H1 (cell line): Measurements from ENCODE around the gene CCDC141. TPM values are rescaled to one million over a fixed set of nuclear protein-coding genes. Genes with fewer than 3 reads are reported as not detected.

Experiments
- CTCF ChIA-PET: fragments of 300-600 bp; sonication (Branson Sonifier 250); formaldehyde crosslinking; loops from one replicate; lab custom pipeline; 2021; ENCODE audit not compliant: partially characterized antibody; lab: Charles Lee
- POLR2A ChIA-PET: fragments of 300-600 bp; sonication (Branson Sonifier 250); formaldehyde crosslinking; loops from one replicate; lab custom pipeline; 2021; ENCODE audit warnings: inconsistent platforms; ENCODE audit not compliant: partially characterized antibody; lab: Charles Lee
- DNase-seq, 2 experiments: peaks; one replicate each; pipeline versions ENCODE4 v3.0.0 to v3.0.0-alpha.2; 2010 to 2022; ENCODE audit warnings: low spot score in 2 of 2, low read depth in 1 of 2, mixed read lengths in 1 of 2
- FAIRE-seq: peaks from 2 replicates; lab custom pipeline; 2011; peaks lifted over from hg19 to GRCh38; lab: Jason Lieb, UNC
- H2AFZ ChIP-seq: 2 replicates; pipeline ENCODE4 v1.8.1; 2012; ENCODE audit warnings: low read length, inconsistent platforms
- H2AK5ac ChIP-seq: 2 replicates; pipeline ENCODE4 v1.6.1; 2013; ENCODE audit warnings: low read depth, low read length
- H2BK120ac ChIP-seq: replicated peaks from 2 replicates; pipeline ENCODE3; 2013; ENCODE audit warnings: low read depth, low read length, inconsistent platforms
- H2BK12ac ChIP-seq: 2 replicates; pipeline ENCODE4 v1.6.1; 2013; ENCODE audit warnings: low read depth, low read length
- H2BK15ac ChIP-seq: 2 replicates; pipeline ENCODE4 v1.6.1; 2013; ENCODE audit warnings: low read length
- H2BK20ac ChIP-seq: 2 replicates; pipeline ENCODE4 v1.6.1; 2013; ENCODE audit warnings: low read length
- H2BK5ac ChIP-seq: 2 replicates; pipeline ENCODE4 v1.6.1; 2013; ENCODE audit warnings: low read depth, low read length
- H3K14ac ChIP-seq: 2 replicates; pipeline ENCODE4 v1.6.1; 2013; ENCODE audit warnings: inconsistent platforms; ENCODE audit not compliant: insufficient read length
- H3K18ac ChIP-seq: 2 replicates; pipeline ENCODE4 v1.6.1; 2013; ENCODE audit warnings: low read length; ENCODE audit errors: extremely low read depth
- H3K23ac ChIP-seq: 2 replicates; pipeline ENCODE4 v1.6.1; 2013; ENCODE audit warnings: inconsistent platforms; ENCODE audit not compliant: insufficient read length
- H3K23me2 ChIP-seq: 2 replicates; pipeline ENCODE4 v1.6.1; 2013; ENCODE audit warnings: low read depth, low read length
- H3K27ac ChIP-seq: 2 replicates; pipeline ENCODE4 v1.6.1; 2011; ENCODE audit warnings: low read depth, low read length, inconsistent platforms
- H3K27me3 ChIP-seq, 4 experiments: replicated peaks in 1 of 4; 1 replicate in 1 of 4; 2 replicates in 3 of 4; pipeline versions ENCODE4 v1.6.1 to v1.8.1; 2011 to 2013; ENCODE audit warnings: low read length in 3 of 4, mild to moderate bottlenecking in 3 of 4, inconsistent platforms in 2 of 4, mixed read lengths in 2 of 4, moderate library complexity in 1 of 4; ENCODE audit not compliant: control insufficient read depth in 3 of 4, insufficient read depth in 3 of 4; ENCODE audit errors: extremely low read depth in 1 of 4
- H3K36me3 ChIP-seq, 4 experiments: 2 replicates each; pipeline versions ENCODE4 v1.6.1 to v1.8.1; 2011 to 2013; ENCODE audit warnings: mild to moderate bottlenecking in 4 of 4, low read length in 3 of 4, moderate library complexity in 2 of 4, control low read depth in 1 of 4, inconsistent platforms in 1 of 4; ENCODE audit not compliant: insufficient read depth in 4 of 4, control insufficient read depth in 2 of 4
- H3K4ac ChIP-seq: replicated peaks from 2 replicates; pipeline ENCODE3; 2013; ENCODE audit warnings: low read length, low read depth, mixed read lengths, inconsistent platforms; ENCODE audit not compliant: insufficient read length
- H3K4me1 ChIP-seq, 4 experiments: replicated peaks in 1 of 4; 1 replicate in 1 of 4; 2 replicates in 3 of 4; pipeline versions ENCODE4 v1.6.1 to v1.8.1; 2011 to 2013; ENCODE audit warnings: low read length in 3 of 4, inconsistent platforms in 2 of 4, mixed read lengths in 1 of 4; ENCODE audit not compliant: insufficient read depth in 4 of 4, control insufficient read depth in 3 of 4
- H3K4me2 ChIP-seq, 2 experiments: 2 replicates each; pipeline versions ENCODE4 v1.6.1 to v1.8.1; 2011 to 2013; ENCODE audit warnings: low read depth in 2 of 2, low read length in 2 of 2, control low read depth in 1 of 2, inconsistent platforms in 1 of 2, mild to moderate bottlenecking in 1 of 2; ENCODE audit not compliant: insufficient read depth in 1 of 2
- H3K4me3 ChIP-seq, 4 experiments: fragments of 200-600, 300-600 bp in 1 of 4; sonication (generic), shearing (Covaris generic), sonication (Bioruptor Twin) in 1 of 4; 2 replicates each; pipeline versions ENCODE4 v1.5.1 to v1.8.1; 2011 to 2016; ENCODE audit warnings: low read length in 4 of 4, low read depth in 3 of 4, control low read depth in 2 of 4, inconsistent platforms in 2 of 4, mild to moderate bottlenecking in 2 of 4, mixed read lengths in 1 of 4, moderate library complexity in 1 of 4; ENCODE audit not compliant: insufficient read depth in 2 of 4; ENCODE audit errors: extremely low read depth in 1 of 4
- H3K56ac ChIP-seq: replicated peaks from 2 replicates; pipeline ENCODE3; 2013; ENCODE audit warnings: low read depth, mild to moderate bottlenecking, mixed read lengths, low read length, inconsistent platforms; ENCODE audit not compliant: insufficient read length
- H3K79me1 ChIP-seq: 2 replicates; pipeline ENCODE4 v1.6.1; 2013; ENCODE audit warnings: low read depth, low read length, control low read depth
- H3K79me2 ChIP-seq, 2 experiments: 2 replicates each; pipeline versions ENCODE4 v1.6.1 to v1.8.1; 2012 to 2013; ENCODE audit warnings: low read length in 2 of 2, mild to moderate bottlenecking in 2 of 2, inconsistent platforms in 1 of 2; ENCODE audit not compliant: insufficient read depth in 2 of 2, control insufficient read depth in 1 of 2
- H3K9ac ChIP-seq, 4 experiments: replicated peaks in 1 of 4; 1 replicate in 1 of 4; 2 replicates in 3 of 4; pipeline versions ENCODE4 v1.6.1 to v1.8.1; 2011 to 2013; ENCODE audit warnings: low read depth in 3 of 4, low read length in 3 of 4, control low read depth in 2 of 4, mild to moderate bottlenecking in 2 of 4, moderate library complexity in 2 of 4, inconsistent platforms in 1 of 4; ENCODE audit errors: extremely low read depth in 1 of 4
- H3K9me3 ChIP-seq, 2 experiments: 2 replicates each; pipeline versions ENCODE4 v1.6.1 to v1.8.1; 2012 to 2013; ENCODE audit warnings: mild to moderate bottlenecking in 2 of 2, moderate library complexity in 2 of 2, control low read depth in 1 of 2, inconsistent platforms in 1 of 2, low read depth in 1 of 2, low read length in 1 of 2, mixed read lengths in 1 of 2; ENCODE audit not compliant: insufficient read depth in 2 of 2
- H4K20me1 ChIP-seq, 2 experiments: replicated peaks in 1 of 2; 2 replicates each; pipeline versions ENCODE3 to v1.8.1; 2011 to 2013; ENCODE audit warnings: inconsistent platforms in 2 of 2, low read length in 2 of 2, mild to moderate bottlenecking in 1 of 2; ENCODE audit not compliant: insufficient read depth in 2 of 2, control insufficient read depth in 1 of 2
- H4K5ac ChIP-seq: 2 replicates; pipeline ENCODE4 v1.6.1; 2013; ENCODE audit warnings: low read length, low read depth, mixed read lengths, inconsistent platforms; ENCODE audit not compliant: insufficient read length
- H4K8ac ChIP-seq: 2 replicates; pipeline ENCODE4 v1.8.0; 2013; ENCODE audit warnings: mild to moderate bottlenecking, moderate library complexity, low read length, inconsistent platforms; ENCODE audit not compliant: insufficient read depth; ENCODE audit errors: extremely low read depth
- H4K91ac ChIP-seq: replicated peaks from 2 replicates; pipeline ENCODE3; 2013; ENCODE audit warnings: low read length, mixed read lengths, inconsistent platforms; ENCODE audit not compliant: insufficient read length
- EZH2 ChIP-seq: fragments of 200-600 bp; sonication (generic); IDR thresholded peaks from 2 replicates; pipeline ENCODE4 v1.7.1; 2012; ENCODE audit warnings: low read depth, mild to moderate bottlenecking, moderate library complexity, low read length, inconsistent platforms; ENCODE audit not compliant: severe bottlenecking
- HDAC2 ChIP-seq, 2 experiments: fragments of 300-600 bp in 1 of 2; sonication (generic) in 1 of 2; IDR thresholded peaks; 2 replicates each; pipeline ENCODE4 v1.6.1; 2011 to 2012; ENCODE audit warnings: low read depth in 2 of 2, low read length in 2 of 2, mild to moderate bottlenecking in 2 of 2, moderate library complexity in 2 of 2, borderline replicate concordance in 1 of 2, inconsistent platforms in 1 of 2
- KDM4A ChIP-seq: IDR thresholded peaks from one replicate; pipeline ENCODE4 v1.7.1; 2012; ENCODE audit warnings: low read depth, mild to moderate bottlenecking, moderate library complexity, low read length, inconsistent platforms; ENCODE audit not compliant: severe bottlenecking
- NRF1 ChIP-seq: IDR thresholded peaks from 2 replicates; pipeline ENCODE4 v1.6.1; 2011; ENCODE audit warnings: mild to moderate bottlenecking, low read depth, low read length, improper control_type of control experiment
- POLR2AphosphoS5 ChIP-seq: IDR thresholded peaks from 2 replicates; pipeline ENCODE4 v1.6.1; 2011; ENCODE audit warnings: low read depth, low read length
- RBBP5 ChIP-seq: IDR thresholded peaks from 2 replicates; pipeline ENCODE4 v1.7.1; 2012; ENCODE audit warnings: low read depth, mild to moderate bottlenecking, inconsistent platforms, low read length, moderate library complexity, borderline replicate concordance
- TAF1 ChIP-seq: IDR thresholded peaks from 2 replicates; pipeline ENCODE4 v1.6.1; 2011; ENCODE audit warnings: mild to moderate bottlenecking, low read depth, low read length
- WGBS, 2 experiments: shearing (Covaris generic) in 1 of 2; methylation state at CpG; one replicate each; pipeline versions ENCODE4 v1.1.6 to v1.1.7; 2013 to 2015; ENCODE audit warnings: low lambda C conversion rate in 2 of 2, mixed read lengths in 2 of 2, inconsistent platforms in 1 of 2, low coverage in 1 of 2, missing lambda C conversion rate in 1 of 2; ENCODE audit not compliant: insufficient replicate concordance in 2 of 2, insufficient coverage in 1 of 2, insufficient read length in 1 of 2; ENCODE audit errors: extremely low coverage in 1 of 2, missing lambda C conversion rate in 1 of 2; 5-methylcytosine and 5-hydroxymethylcytosine counted together
- polyA plus RNA-seq, 7 experiments: library from polyadenylated mRNA; depleted of rRNA in 3 of 7; stranded (reverse) in 5 of 7; unstranded in 2 of 7; fragments of >200 nt in 5 of 7; fragments of 200-250 nt in 2 of 7; gene quantifications; 1 replicate in 5 of 7; 2 replicates in 1 of 7; 4 replicates in 1 of 7; pipeline versions ENCODE4 v1.2.1 to v1.2.3, GENCODE V29; 2011 to 2013; ENCODE audit warnings: missing spikeins in 2 of 7, mixed read lengths in 2 of 7
- total RNA-seq: library from RNA; stranded (reverse); fragmentation: NEBNext Ultra II Directional; extraction: Animal tissue kit (Norgen Biotek cat#: 25700); gene quantifications from 2 replicates; pipeline ENCODE4 v1.2.1, GENCODE V29; 2021

CCDC141 gene
- total and polyA plus RNA-seq, 2 of the 8 experiments (the other 6 are each of a cell fraction or from before 2014, with no cell fraction given): 0.56 to 21.6 TPM

DNA sequence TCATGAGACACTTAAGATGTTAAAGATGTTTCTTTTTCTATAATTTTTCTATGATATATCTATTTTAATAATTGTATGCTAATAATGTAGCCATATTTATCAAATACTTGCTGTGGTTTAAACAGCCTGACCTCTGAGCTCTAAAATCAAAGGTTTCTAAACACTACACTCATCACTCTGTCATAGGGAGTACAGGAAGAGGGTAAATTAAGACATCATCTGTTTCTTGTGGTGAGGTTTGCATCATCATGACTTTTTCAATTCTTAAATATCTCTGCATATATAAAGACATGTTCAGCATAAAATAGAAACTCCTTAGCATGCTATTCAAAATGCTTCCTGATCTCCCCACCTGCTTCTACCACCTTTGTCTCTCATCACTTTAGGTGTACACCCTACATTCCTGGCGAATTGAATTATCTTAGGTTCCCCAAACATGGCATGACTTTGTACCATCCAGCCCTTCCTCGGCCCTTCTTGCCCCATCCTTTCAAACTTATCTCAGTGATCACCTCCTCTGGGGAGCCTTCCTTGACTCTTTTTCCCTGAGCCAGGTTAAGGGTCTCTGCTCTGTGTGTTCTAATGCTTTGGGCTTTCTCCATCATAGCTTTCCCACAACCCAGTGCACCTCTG lies 137.4 kb downstream of the CCDC141 start:
- no peaks in the 10 kb centered on the region for H3K79me1 ChIP-seq
- H3K4me1 ChIP-seq: no peaks in the 10 kb centered on the region
- no peak overlapping the region for H2AK5ac ChIP-seq
- no peak overlapping the region for H3K23ac ChIP-seq
- no peak overlapping the region for H2BK15ac ChIP-seq
- no peaks in the 10 kb centered on the region for H3K9me3 ChIP-seq
- no peak overlapping the region for H3K56ac ChIP-seq
- H3K79me2 ChIP-seq: no peaks in the 10 kb centered on the region
- H4K5ac ChIP-seq: no peak overlapping the region
- no peak overlapping the region for H2BK120ac ChIP-seq
- 91% methylated on average over 2 of the region's 2 CpGs; no CpG with 5 or more reads in 1 of the 2 experiments for WGBS, 2 experiments
- CTCF ChIA-PET: interaction anchor here (0.7 to 4.0 kb wide), 11 partner anchors 8 to 165 kb away, joined by 3 to 17 read pairs (median 6); no protein-coding TSS in a partner anchor
- H3K4me2 ChIP-seq: no peak overlapping the region
- H2BK12ac ChIP-seq: no peak overlapping the region
- no peak overlapping the region for H2AFZ ChIP-seq
- H3K27me3 ChIP-seq: peaks cover 0 to 1% (median 0%) of the 10 kb centered on the region in 4 experiments; a peak in 1 of 7 replicates
- H4K91ac ChIP-seq: no peak overlapping the region
- H3K9ac ChIP-seq: no peak overlapping the region
- no peak for DNase-seq
- no peaks in the 10 kb centered on the region for H3K36me3 ChIP-seq
- no peak overlapping the region for H3K4me3 ChIP-seq
- H2BK5ac ChIP-seq: no peak overlapping the region
- no peak overlapping the region for H3K27ac ChIP-seq
- H3K18ac ChIP-seq: no peak overlapping the region
- H4K20me1 ChIP-seq: no peaks in the 10 kb centered on the region
- H3K4ac ChIP-seq: no peak overlapping the region
- no peak overlapping the region for H4K8ac ChIP-seq
- H2BK20ac ChIP-seq: no peak overlapping the region
- POLR2A ChIA-PET: interaction anchor here (0.6 kb wide), 1 partner anchor 157 kb away, joined by 4 read pairs; no protein-coding TSS in a partner anchor
- no peak overlapping the region for H3K14ac ChIP-seq
- no peak for TF ChIP-seq POLR2AphosphoS5
- no peak for TF ChIP-seq TAF1
- no peak for TF ChIP-seq NRF1
- no peak for TF ChIP-seq HDAC2 (IDR thresholded peaks at IDR 0.05; ENCODE audit: borderline replicate concordance in 1 of 2, low read depth in 2 of 2, low read length in 2 of 2)
- TF ChIP-seq RBBP5: no peak
- no peak for TF ChIP-seq EZH2
- TF ChIP-seq KDM4A: no peak
- no peaks in the 10 kb centered on the region for H3K23me2 ChIP-seq
- FAIRE-seq: no peak
